Measurements from ENCODE around the gene PAPSS1. TPM values are rescaled to one million over a fixed set of nuclear protein-coding genes. Genes with fewer than 3 reads are reported as not detected.

Gene PAPSS1
- total and polyA plus RNA-seq, 2 of the 8 experiments (the other 6 are each of a cell fraction or from before 2014, with no cell fraction given), result 79.2 to 98.5 TPM

GRCh38 chr4:107619066-107619465, 101.0 kb downstream of the PAPSS1 start:
- WGBS, 2 experiments (ENCODE audit: extremely low coverage in 1 of 2, insufficient coverage in 1 of 2, insufficient read length in 1 of 2, insufficient replicate concordance in 2 of 2, low coverage in 1 of 2, low lambda C conversion rate in 2 of 2, missing lambda C conversion rate in 1 of 2), result 80% methylated on average over 2 of the region's 2 CpGs; no CpG with 5 or more reads in 1 of the 2 experiments
- Histone ChIP-seq H3K79me2 (ENCODE audit: control insufficient read depth in 1 of 2, insufficient read depth in 2 of 2, low read length in 2 of 2) (no peaks in the 10 kb centered on the region; a peak in 1 of 4 replicates), H3K36me3 (ENCODE audit: control insufficient read depth in 2 of 4, insufficient read depth in 4 of 4, low read length in 3 of 4) (peaks cover 0 to 10% (median 4%) of the 10 kb centered on the region in 4 experiments; a peak in 3 of 8 replicates), H2BK20ac (ENCODE audit: low read length) (no peak overlapping the region), H3K23ac (ENCODE audit: insufficient read length) (no peak overlapping the region), H3K56ac (replicated peaks; ENCODE audit: insufficient read length, low read depth, low read length) (no peak overlapping the region), H4K91ac (replicated peaks; ENCODE audit: insufficient read length, low read length) (no peak overlapping the region), H3K14ac (ENCODE audit: insufficient read length) (no peak overlapping the region), H3K79me1 (ENCODE audit: low read depth, low read length) (no peaks in the 10 kb centered on the region; the same call in 1 of the 2 replicates), H3K4me2 (ENCODE audit: insufficient read depth in 1 of 2, low read depth in 2 of 2, low read length in 2 of 2) (no peak overlapping the region), H4K20me1 (replicated peaks in 1 of 2; ENCODE audit: control insufficient read depth in 1 of 2, insufficient read depth in 2 of 2, low read length in 2 of 2) (no peaks in the 10 kb centered on the region), H3K4me1 (replicated peaks in 1 of 4; ENCODE audit: control insufficient read depth in 3 of 4, insufficient read depth in 4 of 4, low read length in 3 of 4) (no peaks in the 10 kb centered on the region), H2BK5ac (ENCODE audit: low read depth, low read length) (no peak overlapping the region), H3K4ac (replicated peaks; ENCODE audit: insufficient read length, low read depth, low read length) (no peak overlapping the region), H3K9me3 (ENCODE audit: insufficient read depth in 2 of 2, low read depth in 1 of 2, low read length in 1 of 2) (0 out of 4 replicates have a peak, but pooled peaks cover 0 to 2% of the 10 kb centered on the region in 2 experiments), H3K23me2 (ENCODE audit: low read depth, low read length) (no peaks in the 10 kb centered on the region), H2AK5ac (ENCODE audit: low read depth, low read length) (no peak overlapping the region), H4K5ac (ENCODE audit: insufficient read length, low read depth, low read length) (no peak overlapping the region), H4K8ac (ENCODE audit: extremely low read depth, insufficient read depth, low read length) (no peak overlapping the region), H2BK12ac (ENCODE audit: low read depth, low read length) (no peak overlapping the region), H3K27me3 (replicated peaks in 1 of 4; ENCODE audit: control insufficient read depth in 3 of 4, extremely low read depth in 1 of 4, insufficient read depth in 3 of 4, low read length in 3 of 4) (no peaks in the 10 kb centered on the region), H2BK120ac (replicated peaks; ENCODE audit: low read depth, low read length) (no peak overlapping the region), H2AFZ (ENCODE audit: low read length) (no peak overlapping the region), H2BK15ac (ENCODE audit: low read length) (no peak overlapping the region), H3K27ac (ENCODE audit: low read depth, low read length) (no peak overlapping the region), H3K4me3 (ENCODE audit: extremely low read depth in 1 of 4, insufficient read depth in 2 of 4, low read depth in 3 of 4, low read length in 4 of 4) (no peak overlapping the region), H3K9ac (replicated peaks in 1 of 4; ENCODE audit: extremely low read depth in 1 of 4, low read depth in 3 of 4, low read length in 3 of 4) (no peak overlapping the region), H3K18ac (ENCODE audit: extremely low read depth, low read length) (no peak overlapping the region)
- FAIRE-seq, result no peak
- TF ChIP-seq GABPA (IDR thresholded peaks at IDR 0.05; ENCODE audit: borderline replicate concordance, insufficient read depth, low read length) (no peak), SIX5 (IDR thresholded peaks at IDR 0.05; ENCODE audit: low read depth, low read length) (no peak), ZNF274 (IDR thresholded peaks at IDR 0.05; ENCODE audit: borderline replicate concordance, extremely low read depth, low read length) (no peak), FOSL1 (IDR thresholded peaks at IDR 0.05; ENCODE audit: insufficient read depth, low read depth, low read length) (no peak)
- no peak for DNase-seq (ENCODE audit: low read depth in 1 of 2, low spot score in 2 of 2)
- ChIA-PET POLR2A (ENCODE audit: partially characterized antibody) (interaction anchor here (1.0 kb wide), 1 partner anchor 11 kb away, joined by 3 read pairs; no protein-coding TSS in a partner anchor), CTCF (ENCODE audit: partially characterized antibody) (no interaction called here)

Data from H1 (cell line).